WERI-Rb-1 (cell line): Measurements from ENCODE around the gene CIC.

Experiments
- DNase-seq: peaks from one replicate; pipeline ENCODE4 v3.0.0-alpha.2; 2020
- H3K27ac ChIP-seq: fragments of 250-450 bp; sonication (Bioruptor Pico); 2 replicates; pipeline ENCODE4 v1.5.1; 2020; ENCODE audit warnings: mild to moderate bottlenecking, moderate library complexity
- H3K27me3 ChIP-seq: fragments of 250-450 bp; sonication (Bioruptor Pico); 2 replicates; pipeline ENCODE4 v1.5.1; 2021; ENCODE audit warnings: mild to moderate bottlenecking, low read depth, moderate library complexity; ENCODE audit not compliant: insufficient read depth, severe bottlenecking
- H3K36me3 ChIP-seq: fragments of 250-450 bp; sonication (Bioruptor Pico); 2 replicates; pipeline ENCODE4 v1.5.1; 2020; ENCODE audit warnings: mild to moderate bottlenecking, moderate library complexity
- H3K4me3 ChIP-seq: 2 replicates; pipeline ENCODE4 v1.5.1; 2011; ENCODE audit warnings: low read depth, mild to moderate bottlenecking, control low read depth, low read length
- H3K9me3 ChIP-seq: fragments of 250-450 bp; sonication (Bioruptor Pico); 2 replicates; pipeline ENCODE4 v1.5.1; 2021; ENCODE audit warnings: mild to moderate bottlenecking, moderate library complexity; ENCODE audit not compliant: severe bottlenecking
- CTCF ChIP-seq: IDR thresholded peaks from 2 replicates; pipeline ENCODE4 v1.5.1; 2011; ENCODE audit warnings: low read depth, mild to moderate bottlenecking, control low read depth, inconsistent platforms, low read length

Gene CIC

GRCh38 chr19:42226886-42227285 lies 42.2 kb upstream of the CIC start:
- TF ChIP-seq CTCF: no peak
- Histone ChIP-seq H3K27ac (no peak overlapping the region), H3K4me3 (no peak overlapping the region), H3K9me3 (no peaks in the 10 kb centered on the region), H3K27me3 (no peaks in the 10 kb centered on the region), H3K36me3 (peaks cover 54% of the 10 kb centered on the region)
- DNase-seq: no peak

- H3K27ac ChIP-seq: peak overlapping the region; percentile 84
- no peaks in the 10 kb centered on the region for H3K27me3 ChIP-seq
- TF ChIP-seq CTCF: no peak
- no peak overlapping the region for H3K4me3 ChIP-seq
- peak; percentile 79 for DNase-seq
- no peaks in the 10 kb centered on the region for H3K9me3 ChIP-seq
- H3K36me3 ChIP-seq: peaks cover 67% of the 10 kb centered on the region
Measured at GRCh38 chr19:42228641-42229040, 40.4 kb upstream of the CIC start.

- no peak overlapping the region for H3K4me3 ChIP-seq
- no peak for DNase-seq
- peaks cover 72% of the 10 kb centered on the region for H3K36me3 ChIP-seq
- H3K27ac ChIP-seq: peak overlapping the region; percentile 84
- no peaks in the 10 kb centered on the region for H3K27me3 ChIP-seq
- TF ChIP-seq CTCF: no peak
- H3K9me3 ChIP-seq: no peaks in the 10 kb centered on the region
Measured at GRCh38 chr19:42229301-42229854, 39.7 kb upstream of the CIC start.

- peaks cover 72% of the 10 kb centered on the region for H3K36me3 ChIP-seq
Measured at GRCh38 chr19:42229855-42230351, 39.1 kb upstream of the CIC start.

GRCh38 chr19:42230571-42230970 lies 38.5 kb upstream of the CIC start:
- Histone ChIP-seq H3K27ac (peak overlapping the region; percentile 84), H3K36me3 (peaks cover 74% of the 10 kb centered on the region), H3K9me3 (no peaks in the 10 kb centered on the region), H3K27me3 (no peaks in the 10 kb centered on the region), H3K4me3 (no peak overlapping the region)
- no peak for DNase-seq
- no peak for TF ChIP-seq CTCF

More at GRCh38 chr19:42229855-42230351, 39.1 kb upstream of the CIC start:
- TF ChIP-seq CTCF: no peak
- Histone ChIP-seq H3K27ac (peak overlapping the region; percentile 84), H3K9me3 (no peaks in the 10 kb centered on the region), H3K4me3 (peak overlapping the region; percentile 7; the same call in 1 of the 2 replicates), H3K27me3 (no peaks in the 10 kb centered on the region)
- peak; percentile 91 for DNase-seq

GRCh38 chr19:42232435-42232834 lies 36.6 kb upstream of the CIC start:
- Histone ChIP-seq H3K27ac (no peak overlapping the region), H3K9me3 (no peaks in the 10 kb centered on the region), H3K36me3 (peaks cover 75% of the 10 kb centered on the region), H3K27me3 (no peaks in the 10 kb centered on the region), H3K4me3 (no peak overlapping the region)
- no peak for TF ChIP-seq CTCF
- DNase-seq: no peak
